ENCODE data around the gene HCFC1.
"Not testable (repeated sequence)": the region's sequence is repeated elsewhere in the genome, so short reads cannot be mapped to it uniquely, and the experiment has no call there.

Gene HCFC1

DNA sequence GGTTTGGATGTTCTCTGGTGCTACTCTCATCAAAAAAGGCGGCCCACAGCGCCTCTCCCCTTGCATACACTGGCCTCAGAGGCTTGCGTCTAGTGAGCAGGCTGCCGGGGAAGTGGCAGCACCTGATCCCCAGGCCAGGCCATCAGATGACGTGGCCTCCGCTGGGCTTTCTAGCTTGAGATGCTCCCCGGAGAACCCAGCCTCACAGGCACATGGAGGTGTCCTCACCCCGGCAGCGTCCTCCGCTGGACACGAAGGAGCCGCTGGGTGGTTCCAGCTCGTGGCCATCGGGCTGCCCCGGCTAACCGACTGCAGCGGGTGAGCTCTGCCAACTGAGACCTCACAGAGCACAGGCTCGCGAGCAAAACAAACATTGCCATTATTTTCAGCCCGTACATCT is 35.3 kb upstream of the HCFC1 start:
- DNase-seq: no peak

DNA sequence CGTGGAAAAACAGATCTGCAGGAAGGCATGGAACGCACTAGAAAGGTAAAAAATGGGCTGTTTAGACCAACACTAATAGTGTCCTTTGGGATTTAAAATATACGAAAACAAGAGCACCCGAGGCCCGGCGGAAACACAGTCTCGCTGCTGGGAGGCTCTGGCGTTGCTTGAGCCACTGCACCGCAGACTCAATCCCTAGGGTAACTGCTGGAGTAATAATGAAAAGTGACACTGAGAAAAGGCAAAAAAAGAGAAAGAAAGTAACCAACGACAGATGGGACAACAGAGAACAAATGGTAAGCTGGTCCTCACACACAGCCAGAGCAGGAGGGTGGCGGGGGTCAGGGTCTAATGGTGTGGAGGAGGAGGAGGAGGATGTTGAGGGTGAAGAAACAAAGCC is 32.7 kb upstream of the HCFC1 start:
- DNase-seq: no peak

GRCh38 chrX:154002215-154002719 is 30.6 kb upstream of the HCFC1 start:
- DNase-seq: no peak

- no peak for DNase-seq
These were observed 28.4 kb upstream of the HCFC1 start for GRCh38 chrX:154000051-154000450.

GRCh38 chrX:153999359-154000037 is 27.9 kb upstream of the HCFC1 start:
- no peak for DNase-seq

GRCh38 chrX:153995504-153995903 is 23.9 kb upstream of the HCFC1 start:
- no peak for DNase-seq

DNA sequence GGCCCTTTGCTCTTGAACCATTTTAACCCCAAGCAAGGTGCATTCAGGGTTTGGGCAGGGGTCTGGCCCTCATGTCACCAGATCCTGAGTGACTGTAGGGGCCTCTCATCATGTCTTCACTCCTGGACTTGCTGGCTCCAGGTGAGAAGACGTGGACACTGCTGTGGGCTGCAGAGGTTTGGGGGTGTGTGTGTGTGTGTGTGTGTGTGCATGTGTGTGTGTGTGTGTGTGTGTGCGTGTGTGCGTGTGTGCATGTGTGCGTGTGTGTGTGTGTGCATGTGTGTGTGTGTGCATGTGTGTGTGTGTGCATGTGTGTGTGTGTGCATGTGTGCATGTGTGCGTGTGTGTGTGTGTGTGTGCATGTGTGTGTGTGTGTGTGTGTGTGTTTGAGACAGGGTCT is 22.8 kb upstream of the HCFC1 start:
- not testable (repeated sequence) for DNase-seq

- DNase-seq: no peak
These were observed 22.4 kb upstream of the HCFC1 start for GRCh38 chrX:153993978-153994377.

- no peak for DNase-seq
These were observed 21.5 kb upstream of the HCFC1 start for GRCh38 chrX:153993079-153993478.

DNA sequence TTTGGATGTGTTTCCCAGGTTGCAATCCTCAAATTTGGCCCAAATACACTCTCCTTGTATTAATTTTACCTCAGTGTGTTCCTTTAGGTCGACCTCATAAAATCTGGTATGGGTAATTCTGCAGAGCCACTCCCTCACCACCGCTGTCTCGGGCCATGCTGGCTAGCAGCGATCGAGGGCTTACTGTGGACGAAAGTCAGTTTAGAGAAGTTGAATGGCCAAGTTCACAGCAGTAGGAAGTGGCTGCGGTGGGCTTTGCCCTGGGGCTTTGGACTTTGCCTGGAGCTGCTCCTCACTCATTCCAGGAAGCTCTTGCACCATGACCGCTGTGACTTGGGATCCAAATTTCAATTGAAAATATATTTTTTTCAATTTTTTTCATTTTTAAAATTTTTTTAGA is 20.6 kb upstream of the HCFC1 start:
- no peak for DNase-seq

DNA sequence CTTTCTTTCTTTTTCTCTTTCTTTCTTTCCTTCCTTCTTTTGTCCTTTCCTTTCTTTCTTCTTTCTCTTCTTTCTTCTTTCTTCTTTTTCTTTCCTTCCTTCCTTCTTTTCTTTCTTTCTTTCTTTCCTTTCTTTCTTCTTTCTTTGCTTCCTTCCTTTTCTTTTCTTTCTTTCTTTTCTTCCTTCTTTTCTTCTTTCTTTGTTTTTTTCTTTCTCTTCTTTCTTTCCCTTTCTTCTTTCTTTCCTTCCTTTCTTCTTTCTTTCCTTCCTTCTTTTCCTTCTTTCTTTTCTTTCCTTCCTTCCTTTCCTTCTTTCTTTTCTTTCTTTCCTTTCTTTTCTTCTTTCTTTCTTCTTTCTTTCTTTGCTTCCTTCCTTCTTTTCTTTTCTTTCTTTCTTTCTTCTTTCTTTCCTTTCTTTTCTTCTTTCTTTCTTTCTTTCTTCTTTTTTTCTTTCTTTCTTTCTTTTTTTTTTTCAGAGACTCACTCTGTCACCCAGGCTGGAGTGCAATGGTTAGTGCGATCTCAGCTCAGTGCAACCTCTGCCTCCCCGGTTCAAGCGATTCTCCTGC is 19.5 kb upstream of the HCFC1 start:
- DNase-seq: no peak

GRCh38 chrX:153989973-153990655 is 18.5 kb upstream of the HCFC1 start:
- no peak for DNase-seq

- no peak for DNase-seq
These were observed 16.9 kb upstream of the HCFC1 start for GRCh38 chrX:153988493-153988892.

DNA sequence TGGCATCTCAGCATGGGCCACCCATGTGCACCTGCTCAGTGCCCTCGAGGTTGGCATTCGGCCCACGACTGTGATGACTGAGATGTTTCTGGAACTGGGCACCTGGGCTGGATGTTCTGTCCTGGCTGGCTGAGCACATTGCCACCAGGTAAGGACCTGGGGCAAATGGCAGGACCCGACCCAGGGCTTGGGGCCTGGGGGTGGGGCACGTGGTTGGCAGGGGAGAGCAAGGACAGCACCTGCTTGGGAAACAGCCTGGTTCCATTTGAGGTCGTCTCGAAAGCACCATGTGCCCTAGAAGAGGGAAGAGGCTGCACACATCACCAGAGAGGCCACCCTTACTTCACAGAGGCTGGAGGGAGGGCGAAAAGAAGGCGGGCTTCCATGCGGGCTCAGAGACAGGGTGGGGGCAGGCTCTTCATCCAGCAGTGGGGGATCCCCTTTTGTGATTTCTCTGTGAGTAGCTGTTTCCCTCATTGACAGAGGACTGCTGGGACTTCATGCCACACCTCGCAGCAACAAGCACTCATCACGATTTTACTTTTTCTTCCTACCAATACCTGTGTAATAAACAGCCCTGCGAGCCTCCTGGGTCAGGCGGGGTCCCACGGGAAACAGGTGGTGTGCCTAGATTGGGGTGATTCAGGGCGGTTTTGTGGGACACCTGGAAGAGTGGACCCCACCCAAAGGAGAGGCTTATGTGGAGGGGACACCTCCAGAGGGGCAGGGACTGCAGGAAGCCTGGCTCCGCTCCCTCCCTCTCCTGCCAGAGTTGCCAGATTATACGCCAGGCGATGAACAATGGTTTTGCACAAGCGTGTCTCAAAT is 12.9 kb upstream of the HCFC1 start:
- peak in 1 of 2 experiments; percentile 36 for DNase-seq

GRCh38 chrX:153983321-153983801 is 11.7 kb upstream of the HCFC1 start:
- no peak for DNase-seq

GRCh38 chrX:153981771-153982533 is 10.3 kb upstream of the HCFC1 start:
- peak; percentile 46 to 49 for DNase-seq

DNA sequence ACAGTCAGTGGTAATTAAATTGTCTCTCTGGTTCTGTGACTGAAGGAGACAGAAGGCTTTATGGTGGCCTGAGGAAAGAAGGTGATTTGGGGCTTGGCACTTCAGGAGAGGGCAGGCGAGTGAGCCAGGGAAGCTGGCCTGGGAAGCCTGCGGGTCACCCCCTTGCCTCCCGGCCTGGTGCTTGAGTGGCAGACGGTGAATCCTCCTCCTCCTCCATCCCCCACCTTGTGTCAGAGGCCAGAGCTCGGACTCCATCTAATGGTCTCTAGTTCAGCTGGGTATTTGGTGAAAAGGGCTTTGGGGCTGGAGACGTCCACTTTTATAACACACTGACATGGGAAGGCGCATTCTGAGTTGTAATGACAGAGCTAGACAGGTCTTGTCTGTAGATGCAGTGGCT is 9.6 kb upstream of the HCFC1 start:
- DNase-seq: no peak

GRCh38 chrX:153980394-153980793 is 8.8 kb upstream of the HCFC1 start:
- not testable (repeated sequence) for DNase-seq

DNA sequence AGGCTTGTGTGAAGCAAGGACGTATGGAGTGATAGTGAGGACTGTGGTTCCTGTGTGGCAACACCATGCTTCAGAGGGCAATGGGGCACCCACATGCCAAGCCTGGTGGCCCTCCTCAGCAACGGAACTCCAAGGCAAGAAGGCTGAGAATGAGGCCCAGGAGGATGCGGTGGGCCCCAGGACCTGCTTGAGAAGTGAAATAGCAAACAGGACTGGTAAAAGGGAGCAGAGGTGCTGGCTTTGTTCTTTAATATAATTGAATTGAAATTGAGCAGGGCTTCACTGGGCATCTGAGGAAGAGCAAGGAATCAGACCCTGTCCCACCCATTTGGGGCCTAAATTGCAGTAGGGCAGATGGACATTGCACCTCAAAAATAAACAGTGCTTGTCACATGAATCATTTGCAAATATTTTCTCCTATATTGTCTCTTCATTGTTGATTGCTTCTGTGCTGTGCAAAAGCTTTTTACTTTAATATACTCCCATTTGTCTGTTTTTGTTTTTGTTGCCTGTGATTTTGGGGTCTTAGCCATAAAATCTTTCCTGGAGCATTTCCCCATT is 3.2 kb upstream of the HCFC1 start:
- DNase-seq: no peak

DNA sequence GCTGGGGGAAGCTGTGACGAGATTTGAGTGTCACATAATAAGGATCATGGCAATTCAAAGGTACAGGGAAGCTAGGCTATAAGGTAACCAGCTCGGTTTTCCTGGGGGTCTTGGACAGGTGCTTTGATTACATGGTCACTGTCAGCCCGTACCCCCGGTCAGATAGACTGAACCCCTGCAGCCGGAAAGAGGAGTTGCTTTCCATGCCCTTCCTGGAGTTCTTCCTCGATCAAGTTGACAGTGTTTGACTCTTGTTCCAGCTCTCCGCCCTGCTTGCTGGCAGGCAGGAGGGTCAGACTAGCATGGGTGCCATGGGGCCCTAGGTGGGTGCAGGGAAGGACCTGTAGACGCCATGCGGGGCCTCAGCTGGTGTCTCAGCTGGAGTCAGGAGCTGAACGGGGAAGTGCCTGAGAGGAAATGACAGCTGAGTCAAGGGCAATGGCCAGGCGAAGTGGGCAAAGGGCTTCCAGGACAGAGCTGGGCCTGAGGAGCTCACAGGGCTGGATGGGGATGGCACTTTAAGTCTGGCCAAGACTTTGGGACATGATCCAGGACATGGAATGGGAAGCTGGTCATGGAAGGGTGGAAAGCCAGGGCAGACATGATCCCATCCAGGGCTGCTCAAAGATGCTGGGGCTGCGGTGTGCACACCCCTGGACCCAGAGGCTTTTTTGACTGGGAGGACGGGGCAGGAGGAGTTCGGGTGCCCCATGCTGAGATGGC is 2.5 kb upstream of the HCFC1 start:
- no peak for DNase-seq
